IMR-90 (cell line): ENCODE measurements around the gene EXOSC3. TPM values are rescaled to one million over a fixed set of nuclear protein-coding genes. Genes with fewer than 3 reads are reported as not detected.

Source experiments
- ATAC-seq: fragments of 200-7000 bp; cut with Tn5 transposase; 2 replicates; pipeline ENCODE4 v1.9.1; 2020; ENCODE audit warnings: low read depth, mild to moderate bottlenecking, moderate library complexity
- BruUV-seq: library from RNA; stranded (reverse); fragments of 400-500 nt; replicated peaks from 2 replicates; lab custom pipeline; 2021; lab: Mats Ljungman, UMichigan
- CTCF ChIA-PET: fragments of 300-600 bp; formaldehyde crosslinking; extraction: SDS; loops from one replicate; lab custom pipeline; 2021; ENCODE audit warnings: antibody characterized with exemption; lab: Yijun Ruan, JAX
- POLR2A ChIA-PET: fragments of 300-600 bp; sonication (Branson Sonifier 250); formaldehyde crosslinking; loops from one replicate; lab custom pipeline; 2022; ENCODE audit warnings: antibody characterized with exemption; ENCODE audit not compliant: unreplicated experiment; lab: Charles Lee
- DNase-seq: peaks from one replicate; pipeline ENCODE4 v3.0.0; 2013
- H2AFZ ChIP-seq: replicated peaks from 2 replicates; pipeline ENCODE3; 2013; ENCODE audit warnings: low read length, mild to moderate bottlenecking; ENCODE audit not compliant: poor library complexity
- H2AK5ac ChIP-seq: 2 replicates; pipeline ENCODE4 v1.6.1; 2013; ENCODE audit warnings: low read depth, low read length, inconsistent platforms
- H2AK9ac ChIP-seq: replicated peaks from 2 replicates; pipeline ENCODE3; 2013; ENCODE audit warnings: mild to moderate bottlenecking, low read depth, low read length, moderate library complexity; ENCODE audit not compliant: poor library complexity
- H2BK120ac ChIP-seq: 2 replicates; pipeline ENCODE4 v1.6.1; 2013; ENCODE audit warnings: low read depth, low read length, inconsistent platforms
- H2BK15ac ChIP-seq: 3 replicates; pipeline ENCODE4 v1.6.1; 2013; ENCODE audit warnings: low read depth, low read length, inconsistent platforms
- H2BK20ac ChIP-seq: 2 replicates; pipeline ENCODE4 v1.6.1; 2013; ENCODE audit warnings: low read depth, mild to moderate bottlenecking, inconsistent platforms, low read length, moderate library complexity
- H2BK5ac ChIP-seq: 2 replicates; pipeline ENCODE4 v1.6.1; 2013; ENCODE audit warnings: mild to moderate bottlenecking, low read depth, low read length, inconsistent platforms; ENCODE audit not compliant: poor library complexity, severe bottlenecking
- H3K14ac ChIP-seq: replicated peaks from 2 replicates; pipeline ENCODE4 v1.6.1; 2013; ENCODE audit warnings: low read depth, low read length, inconsistent platforms
- H3K18ac ChIP-seq: 2 replicates; pipeline ENCODE4 v1.6.1; 2013; ENCODE audit warnings: low read depth, low read length, control low read depth
- H3K23ac ChIP-seq: 2 replicates; pipeline ENCODE4 v1.6.1; 2013; ENCODE audit warnings: low read depth, low read length, inconsistent platforms
- H3K27ac ChIP-seq: 2 replicates; pipeline ENCODE4 v1.5.1; 2013; ENCODE audit warnings: mild to moderate bottlenecking, control low read depth, low read length; ENCODE audit not compliant: insufficient read depth
- H3K27me3 ChIP-seq: 2 replicates; pipeline ENCODE4 v1.6.1; 2013; ENCODE audit warnings: low read length; ENCODE audit not compliant: control insufficient read depth, insufficient read depth
- H3K36me3 ChIP-seq: 2 replicates; pipeline ENCODE4 v1.6.1; 2013; ENCODE audit warnings: low read length, mixed read lengths; ENCODE audit not compliant: control insufficient read depth, insufficient read depth
- H3K4ac ChIP-seq: 2 replicates; pipeline ENCODE4 v1.6.1; 2013; ENCODE audit warnings: low read depth, low read length, inconsistent platforms
- H3K4me1 ChIP-seq: 2 replicates; pipeline ENCODE4 v1.6.1; 2013; ENCODE audit warnings: low read length, mixed read lengths; ENCODE audit not compliant: control insufficient read depth, insufficient read depth
- H3K4me2 ChIP-seq: 2 replicates; pipeline ENCODE4 v1.6.1; 2013; ENCODE audit warnings: low read depth, mild to moderate bottlenecking, control low read depth, low read length, moderate library complexity
- H3K4me3 ChIP-seq: 2 replicates; pipeline ENCODE4 v1.5.1; 2013; ENCODE audit warnings: low read depth, mild to moderate bottlenecking, control low read depth, low read length, moderate library complexity; ENCODE audit not compliant: insufficient read depth
- H3K56ac ChIP-seq: 2 replicates; pipeline ENCODE4 v1.6.1; 2013; ENCODE audit warnings: low read length, inconsistent platforms; ENCODE audit not compliant: insufficient read depth; ENCODE audit errors: extremely low read depth
- H3K79me1 ChIP-seq, 2 experiments: 2 replicates each; pipeline ENCODE4 v1.6.1; 2013; ENCODE audit warnings: low read length in 2 of 2, inconsistent platforms in 1 of 2, low read depth in 1 of 2
- H3K9ac ChIP-seq: 2 replicates; pipeline ENCODE4 v1.6.1; 2013; ENCODE audit warnings: low read depth, low read length, control low read depth
- H3K9me1 ChIP-seq: 2 replicates; pipeline ENCODE4 v1.6.1; 2013; ENCODE audit warnings: low read length, inconsistent platforms; ENCODE audit not compliant: insufficient read depth
- H3K9me3 ChIP-seq: 2 replicates; pipeline ENCODE4 v1.6.1; 2013; ENCODE audit warnings: low read length; ENCODE audit not compliant: control insufficient read depth, insufficient read depth
- H4K20me1 ChIP-seq: 2 replicates; pipeline ENCODE4 v1.6.1; 2013; ENCODE audit warnings: low read length, inconsistent platforms; ENCODE audit not compliant: insufficient read depth
- H4K5ac ChIP-seq: 2 replicates; pipeline ENCODE4 v1.6.1; 2013; ENCODE audit warnings: mild to moderate bottlenecking, low read depth, low read length, control low read depth
- H4K8ac ChIP-seq, 2 experiments: 2 replicates each; pipeline ENCODE4 v1.6.1; 2013; ENCODE audit warnings: low read depth in 2 of 2, low read length in 2 of 2, control low read depth in 1 of 2, inconsistent platforms in 1 of 2
- H4K91ac ChIP-seq: 2 replicates; pipeline ENCODE4 v1.6.1; 2013; ENCODE audit warnings: low read depth, low read length, inconsistent platforms; ENCODE audit not compliant: insufficient read depth
- BHLHE40 ChIP-seq: fragments of 150-350 bp; IDR thresholded peaks from 2 replicates; pipeline ENCODE4 v1.6.1; 2016; ENCODE audit warnings: mild to moderate bottlenecking, low read depth, low read length
- CEBPB ChIP-seq: IDR thresholded peaks from 2 replicates; pipeline ENCODE4 v1.6.1; 2012; ENCODE audit warnings: low read depth, low read length, improper control_type of control experiment
- CHD1 ChIP-seq: IDR thresholded peaks from 2 replicates; pipeline ENCODE4 v1.6.1; 2012; ENCODE audit warnings: low read depth, low read length, improper control_type of control experiment
- FOS ChIP-seq: fragments of 150-350 bp; IDR thresholded peaks from 2 replicates; pipeline ENCODE4 v1.6.1; 2016; ENCODE audit warnings: low read depth, low read length
- MAFK ChIP-seq: IDR thresholded peaks from 2 replicates; pipeline ENCODE4 v1.6.1; 2012; ENCODE audit warnings: low read depth, low read length, improper control_type of control experiment
- MAZ ChIP-seq: IDR thresholded peaks from 2 replicates; pipeline ENCODE4 v1.6.1; 2012; ENCODE audit warnings: low read depth, mild to moderate bottlenecking, low read length, improper control_type of control experiment, moderate library complexity, borderline replicate concordance
- MXI1 ChIP-seq: IDR thresholded peaks from 2 replicates; pipeline ENCODE4 v1.6.1; 2012; ENCODE audit warnings: low read depth, mild to moderate bottlenecking, low read length, moderate library complexity, borderline replicate concordance
- NFE2L2 ChIP-seq: fragments of 150-350 bp; IDR thresholded peaks from 2 replicates; pipeline ENCODE4 v1.6.1; 2016; ENCODE audit warnings: low read depth, mild to moderate bottlenecking, low read length
- POLR2A ChIP-seq: IDR thresholded peaks from 2 replicates; pipeline ENCODE4 v1.6.1; 2012; ENCODE audit warnings: mild to moderate bottlenecking, low read depth, low read length
- RAD21 ChIP-seq: IDR thresholded peaks from 2 replicates; pipeline ENCODE4 v1.6.1; 2012; ENCODE audit warnings: low read length, improper control_type of control experiment
- RCOR1 ChIP-seq: IDR thresholded peaks from 2 replicates; pipeline ENCODE4 v1.6.1; 2012; ENCODE audit warnings: mild to moderate bottlenecking, low read length, improper control_type of control experiment; ENCODE audit not compliant: insufficient replicate concordance
- RFX5 ChIP-seq: IDR thresholded peaks from 2 replicates; pipeline ENCODE4 v1.8.0; 2012; ENCODE audit warnings: low read depth, mild to moderate bottlenecking, low read length, moderate library complexity
- SMC3 ChIP-seq: fragments of 150-350 bp; IDR thresholded peaks from 2 replicates; pipeline ENCODE4 v1.6.1; 2016; ENCODE audit warnings: low read depth, mild to moderate bottlenecking, antibody characterized with exemption, low read length, moderate library complexity
- WGBS, 2 experiments: methylation state at CpG; one replicate each; pipeline versions ENCODE4 v1.1.5 to v1.1.7; 2013; ENCODE audit warnings: missing lambda C conversion rate in 2 of 2; ENCODE audit not compliant: insufficient read length in 1 of 2; ENCODE audit errors: extremely low coverage in 2 of 2; 5-methylcytosine and 5-hydroxymethylcytosine counted together
- dilution Hi-C: fragments of 300-500 bp; cut with HindIII; formaldehyde crosslinking; loops from one replicate; pipeline ENCODE4 v1.14.3; 2018; ENCODE audit warnings: low sequenced_read_pairs; ENCODE audit not compliant: unreplicated experiment
- in situ Hi-C: fragments of 300-500 bp; cut with MboI; formaldehyde crosslinking; loops from 3 replicates; pipeline ENCODE4 v1.14.3; 2019; ENCODE audit warnings: low sequenced_read_pairs, inconsistent platforms, mixed read lengths
- intact Hi-C: fragments of 100-400 bp; cut with micrococcal nuclease; formaldehyde crosslinking; loops from 2 replicates; pipeline ENCODE4 v1.10.0; 2022
- polyA plus RNA-seq, 3 experiments: library from polyadenylated mRNA; depleted of rRNA; stranded (reverse); fragments of >200 nt; gene quantifications; 2 replicates each; pipeline ENCODE4 v1.2.3, GENCODE V29; 2012; ENCODE audit warnings: low replicate concordance in 1 of 3
- total RNA-seq: library from RNA; depleted of rRNA; stranded (reverse); fragments of >200 nt; gene quantifications from 2 replicates; pipeline ENCODE4 v1.2.3, GENCODE V29; 2012
- TF ChIP-seq, protein P1 (sequence below): conservative IDR thresholded peaks from 2 replicates; pipeline ENCODE4 v1.5.1; 2012; ENCODE audit warnings: mild to moderate bottlenecking, low read depth, low read length, improper control_type of control experiment
- TF ChIP-seq, protein P2 (sequence below): fragments of 150-350 bp; IDR thresholded peaks from 2 replicates; pipeline ENCODE4 v1.6.1; 2017; ENCODE audit warnings: mild to moderate bottlenecking, antibody characterized with exemption, low read length, low read depth
- TF ChIP-seq, protein P3 (sequence below): fragments of 150-350 bp; IDR thresholded peaks from 2 replicates; pipeline ENCODE4 v1.6.1; 2016; ENCODE audit warnings: low read depth, mild to moderate bottlenecking, low read length, moderate library complexity, borderline replicate concordance

EXOSC3 gene
- total and polyA plus RNA-seq, 2 of the 4 experiments (the other 2 are of a cell fraction) = 27.1 to 28.9 TPM

DNA sequence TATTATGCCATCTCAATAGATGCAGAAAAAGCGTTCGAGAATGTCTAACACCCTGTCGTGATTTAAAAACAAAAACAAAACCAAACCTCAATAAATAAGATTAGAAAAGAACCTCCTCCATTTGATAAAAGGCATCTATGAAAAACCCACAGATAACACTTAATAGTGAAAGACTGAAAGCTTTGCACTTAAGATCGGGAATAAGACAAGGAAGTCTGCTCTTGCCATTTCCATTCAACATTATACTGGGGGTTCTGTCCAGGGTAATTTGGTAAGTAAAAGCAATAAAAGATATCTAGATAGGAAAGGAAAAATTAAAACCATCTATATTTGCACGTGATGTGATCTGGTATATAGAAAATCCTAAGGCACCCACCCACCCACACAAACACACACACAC, 7.3 kb upstream of the EXOSC3 start:
- H2AFZ ChIP-seq = no peak overlapping the region
- no peak overlapping the region for H2BK120ac ChIP-seq
- CTCF ChIA-PET = no interaction called here
- H3K4me2 ChIP-seq = no peak overlapping the region
- no peak for TF ChIP-seq RFX5
- TF ChIP-seq, protein P1, sequence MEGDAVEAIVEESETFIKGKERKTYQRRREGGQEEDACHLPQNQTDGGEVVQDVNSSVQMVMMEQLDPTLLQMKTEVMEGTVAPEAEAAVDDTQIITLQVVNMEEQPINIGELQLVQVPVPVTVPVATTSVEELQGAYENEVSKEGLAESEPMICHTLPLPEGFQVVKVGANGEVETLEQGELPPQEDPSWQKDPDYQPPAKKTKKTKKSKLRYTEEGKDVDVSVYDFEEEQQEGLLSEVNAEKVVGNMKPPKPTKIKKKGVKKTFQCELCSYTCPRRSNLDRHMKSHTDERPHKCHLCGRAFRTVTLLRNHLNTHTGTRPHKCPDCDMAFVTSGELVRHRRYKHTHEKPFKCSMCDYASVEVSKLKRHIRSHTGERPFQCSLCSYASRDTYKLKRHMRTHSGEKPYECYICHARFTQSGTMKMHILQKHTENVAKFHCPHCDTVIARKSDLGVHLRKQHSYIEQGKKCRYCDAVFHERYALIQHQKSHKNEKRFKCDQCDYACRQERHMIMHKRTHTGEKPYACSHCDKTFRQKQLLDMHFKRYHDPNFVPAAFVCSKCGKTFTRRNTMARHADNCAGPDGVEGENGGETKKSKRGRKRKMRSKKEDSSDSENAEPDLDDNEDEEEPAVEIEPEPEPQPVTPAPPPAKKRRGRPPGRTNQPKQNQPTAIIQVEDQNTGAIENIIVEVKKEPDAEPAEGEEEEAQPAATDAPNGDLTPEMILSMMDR = no peak
- TF ChIP-seq BHLHE40 = no peak
- no peak for TF ChIP-seq CHD1
- no peak for TF ChIP-seq SMC3
- TF ChIP-seq MAFK = no peak
- no peak for TF ChIP-seq NFE2L2
- no peak for TF ChIP-seq FOS
- TF ChIP-seq, protein P2, sequence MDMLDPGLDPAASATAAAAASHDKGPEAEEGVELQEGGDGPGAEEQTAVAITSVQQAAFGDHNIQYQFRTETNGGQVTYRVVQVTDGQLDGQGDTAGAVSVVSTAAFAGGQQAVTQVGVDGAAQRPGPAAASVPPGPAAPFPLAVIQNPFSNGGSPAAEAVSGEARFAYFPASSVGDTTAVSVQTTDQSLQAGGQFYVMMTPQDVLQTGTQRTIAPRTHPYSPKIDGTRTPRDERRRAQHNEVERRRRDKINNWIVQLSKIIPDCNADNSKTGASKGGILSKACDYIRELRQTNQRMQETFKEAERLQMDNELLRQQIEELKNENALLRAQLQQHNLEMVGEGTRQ = no peak
- no peak for TF ChIP-seq RCOR1
- no peak for TF ChIP-seq MXI1
- TF ChIP-seq, protein P3, sequence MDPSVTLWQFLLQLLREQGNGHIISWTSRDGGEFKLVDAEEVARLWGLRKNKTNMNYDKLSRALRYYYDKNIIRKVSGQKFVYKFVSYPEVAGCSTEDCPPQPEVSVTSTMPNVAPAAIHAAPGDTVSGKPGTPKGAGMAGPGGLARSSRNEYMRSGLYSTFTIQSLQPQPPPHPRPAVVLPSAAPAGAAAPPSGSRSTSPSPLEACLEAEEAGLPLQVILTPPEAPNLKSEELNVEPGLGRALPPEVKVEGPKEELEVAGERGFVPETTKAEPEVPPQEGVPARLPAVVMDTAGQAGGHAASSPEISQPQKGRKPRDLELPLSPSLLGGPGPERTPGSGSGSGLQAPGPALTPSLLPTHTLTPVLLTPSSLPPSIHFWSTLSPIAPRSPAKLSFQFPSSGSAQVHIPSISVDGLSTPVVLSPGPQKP = no peak
- TF ChIP-seq POLR2A = no peak
- TF ChIP-seq CEBPB = no peak
- TF ChIP-seq MAZ = no peak
- TF ChIP-seq RAD21 = no peak
- dilution Hi-C loops = no loop called here
- no peak overlapping the region for H2BK15ac ChIP-seq
- no CpG with 5 or more reads among the region's 5 CpGs for WGBS, 2 experiments
- no peak overlapping the region for H2AK9ac ChIP-seq
- H3K27me3 ChIP-seq = no peaks in the 10 kb centered on the region
- no peak overlapping the region for H3K4ac ChIP-seq
- no peak overlapping the region for H3K27ac ChIP-seq
- no peak overlapping the region for H3K4me3 ChIP-seq
- peaks cover 6% of the 10 kb centered on the region; the same call in 1 of the 2 replicates for H3K9me1 ChIP-seq
- H3K4me1 ChIP-seq = no peaks in the 10 kb centered on the region
- H3K36me3 ChIP-seq = no peaks in the 10 kb centered on the region
- POLR2A ChIA-PET = no interaction called here
- H2AK5ac ChIP-seq = no peak overlapping the region
- in situ Hi-C loops = no loop called here
- no peaks in the 10 kb centered on the region for H3K9me3 ChIP-seq
- no peak overlapping the region for H4K91ac ChIP-seq
- no peak overlapping the region for H3K23ac ChIP-seq
- ATAC-seq (no peak), DNase-seq (no peak)
- intact Hi-C loops = no loop called here
- no peak overlapping the region for H2BK20ac ChIP-seq
- no peaks in the 10 kb centered on the region; a peak in 1 of 4 replicates for H3K79me1 ChIP-seq
- BruUV-seq = no TSS peak
- H4K8ac ChIP-seq = no peak overlapping the region
- H4K20me1 ChIP-seq = no peaks in the 10 kb centered on the region
- no peak overlapping the region for H3K18ac ChIP-seq
- no peak overlapping the region for H2BK5ac ChIP-seq
- H4K5ac ChIP-seq = no peak overlapping the region
- no peak overlapping the region for H3K14ac ChIP-seq
- no peak overlapping the region for H3K9ac ChIP-seq
- no peak overlapping the region for H3K56ac ChIP-seq
